SK-N-SH treated with all-trans-retinoic acid at 6 μM for 48 hours (cell line): Measurements from ENCODE around the gene SLC39A13.

ENCODE experiments used
- ATAC-seq: fragments of 200-7000 bp; cut with Tn5 transposase; 3 replicates; pipeline ENCODE4 v1.9.1; 2020; ENCODE audit warnings: mild to moderate bottlenecking, moderate library complexity
- ARNTL ChIP-seq: fragments of 450-650 bp; formaldehyde crosslinking; IDR thresholded peaks from 2 replicates; pipeline ENCODE4 v1.5.0; 2020; ENCODE audit warnings: low read depth, mild to moderate bottlenecking, moderate library complexity, borderline replicate concordance
- CSDC2 ChIP-seq: fragments of 250-450 bp; sonication (Bioruptor Pico); IDR thresholded peaks from 2 replicates; pipeline ENCODE4 v1.5.0; 2020; ENCODE audit warnings: mild to moderate bottlenecking, moderate library complexity
- ESRRG ChIP-seq: fragments of 250-450 bp; sonication (Bioruptor Pico); IDR thresholded peaks from 2 replicates; pipeline ENCODE4 v1.6.1; 2021; ENCODE audit warnings: mild to moderate bottlenecking
- GLIS3 ChIP-seq: fragments of 250-450 bp; sonication (Bioruptor Pico); IDR thresholded peaks from 2 replicates; pipeline ENCODE4 v1.5.0; 2020; ENCODE audit warnings: mild to moderate bottlenecking, moderate library complexity
- ISL1 ChIP-seq: fragments of 250-450 bp; sonication (Bioruptor Pico); IDR thresholded peaks from 2 replicates; pipeline ENCODE4 v2.1.2; 2022; ENCODE audit warnings: mild to moderate bottlenecking, moderate library complexity
- OSR1 ChIP-seq: fragments of 250-450 bp; sonication (Bioruptor Pico); IDR thresholded peaks from 2 replicates; pipeline ENCODE4 v1.8.0; 2022; ENCODE audit warnings: moderate library complexity, mild to moderate bottlenecking, inconsistent platforms
- PPARA ChIP-seq: fragments of 250-450 bp; sonication (Bioruptor Pico); IDR thresholded peaks from 2 replicates; pipeline ENCODE4 v1.5.0; 2020; ENCODE audit warnings: mild to moderate bottlenecking, borderline replicate concordance
- RARB ChIP-seq: fragments of 250-450 bp; sonication (Bioruptor Pico); IDR thresholded peaks from 2 replicates; pipeline ENCODE4 v1.8.0; 2021; ENCODE audit warnings: mild to moderate bottlenecking, moderate library complexity
- SNAI2 ChIP-seq: fragments of 250-450 bp; sonication (Bioruptor Pico); IDR thresholded peaks from 2 replicates; pipeline ENCODE4 v1.5.0; 2020; ENCODE audit warnings: mild to moderate bottlenecking, moderate library complexity
- TCF4 ChIP-seq: fragments of 250-450 bp; sonication (Bioruptor Pico); IDR thresholded peaks from 2 replicates; pipeline ENCODE4 v1.8.0; 2021; ENCODE audit warnings: mild to moderate bottlenecking, moderate library complexity, borderline replicate concordance
- TOX ChIP-seq: fragments of 250-450 bp; sonication (Bioruptor Pico); IDR thresholded peaks from 2 replicates; pipeline ENCODE4 v1.8.0; 2021; ENCODE audit warnings: mild to moderate bottlenecking, moderate library complexity, borderline replicate concordance
- ZC3H10 ChIP-seq: fragments of 250-450 bp; sonication (Bioruptor Pico); IDR thresholded peaks from 2 replicates; pipeline ENCODE4 v1.5.1; 2021; ENCODE audit warnings: mild to moderate bottlenecking, moderate library complexity
- ZFP3 ChIP-seq: fragments of 250-450 bp; sonication (Bioruptor Pico); IDR thresholded peaks from 2 replicates; pipeline ENCODE4 v1.5.0; 2020; ENCODE audit warnings: mild to moderate bottlenecking, moderate library complexity
- ZFP30 ChIP-seq: fragments of 450-650 bp; formaldehyde crosslinking; IDR thresholded peaks from 2 replicates; pipeline ENCODE4 v1.5.0; 2022; ENCODE audit warnings: mild to moderate bottlenecking, moderate library complexity
- ZNF565 ChIP-seq: fragments of 450-650 bp; formaldehyde crosslinking; conservative IDR thresholded peaks from 2 replicates; pipeline ENCODE4 v1.5.0; 2020; ENCODE audit warnings: low read depth, mild to moderate bottlenecking, moderate library complexity
- ZNF70 ChIP-seq: fragments of 450-650 bp; formaldehyde crosslinking; IDR thresholded peaks from 2 replicates; pipeline ENCODE4 v1.5.0; 2020; ENCODE audit warnings: mild to moderate bottlenecking, moderate library complexity
- ZNF8 ChIP-seq: fragments of 450-650 bp; formaldehyde crosslinking; IDR thresholded peaks from 2 replicates; pipeline ENCODE4 v1.5.0; 2020; ENCODE audit warnings: mild to moderate bottlenecking, moderate library complexity
- TF ChIP-seq, protein P1 (sequence below): fragments of 250-450 bp; sonication (Bioruptor Pico); IDR thresholded peaks from 2 replicates; pipeline ENCODE4 v1.8.0; 2020; ENCODE audit warnings: mild to moderate bottlenecking, moderate library complexity, borderline replicate concordance
- TF ChIP-seq, protein P2 (sequence below): fragments of 250-450 bp; sonication (Bioruptor Pico); IDR thresholded peaks from 2 replicates; pipeline ENCODE4 v1.5.1; 2021; ENCODE audit warnings: mild to moderate bottlenecking, moderate library complexity
- TF ChIP-seq, protein P3 (sequence below): fragments of 250-450 bp; sonication (Bioruptor Pico); IDR thresholded peaks from 2 replicates; pipeline ENCODE4 v1.5.0; 2020; ENCODE audit warnings: mild to moderate bottlenecking, moderate library complexity
- TF ChIP-seq, protein P4 (sequence below): fragments of 250-450 bp; sonication (Bioruptor Pico); IDR thresholded peaks from 2 replicates; pipeline ENCODE4 v1.5.1; 2020; ENCODE audit warnings: low read depth, mild to moderate bottlenecking, moderate library complexity

Gene SLC39A13

DNA sequence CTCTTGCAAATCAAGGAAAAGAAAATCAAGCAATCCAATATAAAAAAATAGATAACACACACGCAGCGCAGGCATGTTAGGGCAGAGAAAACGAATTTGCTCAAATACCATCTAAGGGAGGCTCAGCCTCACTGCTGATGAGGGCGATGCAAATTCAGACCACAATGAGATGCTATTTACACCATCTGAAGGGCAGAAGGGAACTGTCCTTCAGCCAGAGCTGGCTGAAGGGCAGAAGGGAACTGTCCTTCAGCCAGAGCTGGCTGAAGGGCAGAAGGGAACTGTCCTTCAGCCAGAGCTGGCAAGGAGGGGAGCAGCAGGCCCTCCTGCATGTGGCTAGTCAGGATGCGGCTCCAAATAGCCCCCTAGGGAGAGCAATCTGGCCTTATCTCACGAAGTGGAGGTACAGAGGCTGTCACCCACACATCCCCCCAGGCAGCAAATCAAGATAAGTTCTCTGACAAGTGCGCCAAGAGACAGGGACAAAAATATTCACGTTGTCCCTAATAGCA is 7.6 kb upstream of the SLC39A13 start:
- ATAC-seq, result peak; percentile 72
- TF ChIP-seq ZFP3 (no peak), ZNF8 (CRISPR knock-in tag) (0 out of 2 replicates have a peak, but pooled peaks have one; percentile 5)

DNA sequence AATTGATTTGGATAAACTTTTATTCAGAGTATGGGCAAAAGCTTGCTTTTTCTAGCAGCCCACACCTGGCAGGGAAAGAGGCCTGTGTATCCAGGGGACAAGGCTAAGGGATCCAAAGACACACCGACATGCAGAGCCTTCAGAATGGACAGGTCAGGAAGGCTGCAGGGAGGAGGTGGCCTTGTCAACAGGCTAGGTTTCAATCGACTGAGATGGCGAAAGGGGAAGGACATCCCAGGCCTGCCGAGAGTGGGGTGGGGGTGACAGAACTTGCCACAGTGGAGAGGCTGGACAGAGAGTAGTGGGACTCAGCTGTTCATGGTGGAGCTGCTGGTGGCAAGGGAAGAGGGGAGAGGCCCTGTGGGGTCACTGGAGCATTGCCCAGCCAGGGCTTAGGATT is 5.3 kb upstream of the SLC39A13 start:
- TF ChIP-seq RARB (CRISPR knock-in tag) (no peak), TOX (CRISPR knock-in tag) (no peak), ZFP3 (no peak), CSDC2 (CRISPR knock-in tag) (no peak), ZNF70 (CRISPR knock-in tag) (no peak), OSR1 (CRISPR knock-in tag) (no peak), ARNTL (CRISPR knock-in tag) (no peak), ZNF8 (CRISPR knock-in tag) (no peak), ISL1 (CRISPR knock-in tag) (no peak), ZC3H10 (no peak), ZNF565 (CRISPR knock-in tag) (no peak), PPARA (CRISPR knock-in tag) (no peak), ESRRG (CRISPR knock-in tag) (no peak)
- TF ChIP-seq, protein P1, sequence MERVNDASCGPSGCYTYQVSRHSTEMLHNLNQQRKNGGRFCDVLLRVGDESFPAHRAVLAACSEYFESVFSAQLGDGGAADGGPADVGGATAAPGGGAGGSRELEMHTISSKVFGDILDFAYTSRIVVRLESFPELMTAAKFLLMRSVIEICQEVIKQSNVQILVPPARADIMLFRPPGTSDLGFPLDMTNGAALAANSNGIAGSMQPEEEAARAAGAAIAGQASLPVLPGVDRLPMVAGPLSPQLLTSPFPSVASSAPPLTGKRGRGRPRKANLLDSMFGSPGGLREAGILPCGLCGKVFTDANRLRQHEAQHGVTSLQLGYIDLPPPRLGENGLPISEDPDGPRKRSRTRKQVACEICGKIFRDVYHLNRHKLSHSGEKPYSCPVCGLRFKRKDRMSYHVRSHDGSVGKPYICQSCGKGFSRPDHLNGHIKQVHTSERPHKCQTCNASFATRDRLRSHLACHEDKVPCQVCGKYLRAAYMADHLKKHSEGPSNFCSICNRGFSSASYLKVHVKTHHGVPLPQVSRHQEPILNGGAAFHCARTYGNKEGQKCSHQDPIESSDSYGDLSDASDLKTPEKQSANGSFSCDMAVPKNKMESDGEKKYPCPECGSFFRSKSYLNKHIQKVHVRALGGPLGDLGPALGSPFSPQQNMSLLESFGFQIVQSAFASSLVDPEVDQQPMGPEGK (CRISPR knock-in tag), result no peak
- TF ChIP-seq, all 23 proteins: peak for 0
- ATAC-seq, result no peak

DNA sequence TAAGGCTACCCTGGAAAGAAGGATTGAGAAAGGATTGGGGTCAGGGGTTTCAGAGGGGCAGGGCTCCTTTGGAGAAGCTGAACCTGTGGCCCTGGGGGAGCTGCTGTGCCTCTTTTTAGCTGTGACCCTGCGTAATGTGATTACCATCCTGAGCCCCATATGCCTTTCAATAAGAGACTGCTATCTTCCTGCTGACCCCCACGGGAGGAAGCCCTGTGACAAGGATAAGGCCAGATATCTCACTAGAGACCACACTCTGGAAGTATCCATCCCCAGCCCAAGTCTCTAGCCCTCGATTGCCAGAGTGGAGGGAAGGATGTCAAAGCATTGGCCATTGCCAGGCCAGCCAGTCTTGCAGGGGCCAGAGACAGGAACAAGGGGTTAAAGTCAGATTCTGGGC is 4.8 kb upstream of the SLC39A13 start:
- TF ChIP-seq GLIS3 (no peak), TCF4 (CRISPR knock-in tag) (no peak), ZFP3 (no peak), ZNF70 (CRISPR knock-in tag) (no peak), SNAI2 (CRISPR knock-in tag) (no peak), ARNTL (CRISPR knock-in tag) (no peak), ZNF565 (CRISPR knock-in tag) (no peak), RARB (CRISPR knock-in tag) (no peak), ZFP30 (CRISPR knock-in tag) (no peak), ESRRG (CRISPR knock-in tag) (no peak), ZNF8 (CRISPR knock-in tag) (no peak)
- TF ChIP-seq, protein P2, sequence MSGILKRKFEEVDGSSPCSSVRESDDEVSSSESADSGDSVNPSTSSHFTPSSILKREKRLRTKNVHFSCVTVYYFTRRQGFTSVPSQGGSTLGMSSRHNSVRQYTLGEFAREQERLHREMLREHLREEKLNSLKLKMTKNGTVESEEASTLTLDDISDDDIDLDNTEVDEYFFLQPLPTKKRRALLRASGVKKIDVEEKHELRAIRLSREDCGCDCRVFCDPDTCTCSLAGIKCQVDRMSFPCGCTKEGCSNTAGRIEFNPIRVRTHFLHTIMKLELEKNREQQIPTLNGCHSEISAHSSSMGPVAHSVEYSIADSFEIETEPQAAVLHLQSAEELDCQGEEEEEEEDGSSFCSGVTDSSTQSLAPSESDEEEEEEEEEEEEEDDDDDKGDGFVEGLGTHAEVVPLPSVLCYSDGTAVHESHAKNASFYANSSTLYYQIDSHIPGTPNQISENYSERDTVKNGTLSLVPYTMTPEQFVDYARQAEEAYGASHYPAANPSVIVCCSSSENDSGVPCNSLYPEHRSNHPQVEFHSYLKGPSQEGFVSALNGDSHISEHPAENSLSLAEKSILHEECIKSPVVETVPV (CRISPR knock-in tag), result no peak
- TF ChIP-seq, protein P3, sequence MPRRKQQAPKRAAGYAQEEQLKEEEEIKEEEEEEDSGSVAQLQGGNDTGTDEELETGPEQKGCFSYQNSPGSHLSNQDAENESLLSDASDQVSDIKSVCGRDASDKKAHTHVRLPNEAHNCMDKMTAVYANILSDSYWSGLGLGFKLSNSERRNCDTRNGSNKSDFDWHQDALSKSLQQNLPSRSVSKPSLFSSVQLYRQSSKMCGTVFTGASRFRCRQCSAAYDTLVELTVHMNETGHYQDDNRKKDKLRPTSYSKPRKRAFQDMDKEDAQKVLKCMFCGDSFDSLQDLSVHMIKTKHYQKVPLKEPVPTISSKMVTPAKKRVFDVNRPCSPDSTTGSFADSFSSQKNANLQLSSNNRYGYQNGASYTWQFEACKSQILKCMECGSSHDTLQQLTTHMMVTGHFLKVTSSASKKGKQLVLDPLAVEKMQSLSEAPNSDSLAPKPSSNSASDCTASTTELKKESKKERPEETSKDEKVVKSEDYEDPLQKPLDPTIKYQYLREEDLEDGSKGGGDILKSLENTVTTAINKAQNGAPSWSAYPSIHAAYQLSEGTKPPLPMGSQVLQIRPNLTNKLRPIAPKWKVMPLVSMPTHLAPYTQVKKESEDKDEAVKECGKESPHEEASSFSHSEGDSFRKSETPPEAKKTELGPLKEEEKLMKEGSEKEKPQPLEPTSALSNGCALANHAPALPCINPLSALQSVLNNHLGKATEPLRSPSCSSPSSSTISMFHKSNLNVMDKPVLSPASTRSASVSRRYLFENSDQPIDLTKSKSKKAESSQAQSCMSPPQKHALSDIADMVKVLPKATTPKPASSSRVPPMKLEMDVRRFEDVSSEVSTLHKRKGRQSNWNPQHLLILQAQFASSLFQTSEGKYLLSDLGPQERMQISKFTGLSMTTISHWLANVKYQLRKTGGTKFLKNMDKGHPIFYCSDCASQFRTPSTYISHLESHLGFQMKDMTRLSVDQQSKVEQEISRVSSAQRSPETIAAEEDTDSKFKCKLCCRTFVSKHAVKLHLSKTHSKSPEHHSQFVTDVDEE (CRISPR knock-in tag), result no peak
- TF ChIP-seq, protein P4, sequence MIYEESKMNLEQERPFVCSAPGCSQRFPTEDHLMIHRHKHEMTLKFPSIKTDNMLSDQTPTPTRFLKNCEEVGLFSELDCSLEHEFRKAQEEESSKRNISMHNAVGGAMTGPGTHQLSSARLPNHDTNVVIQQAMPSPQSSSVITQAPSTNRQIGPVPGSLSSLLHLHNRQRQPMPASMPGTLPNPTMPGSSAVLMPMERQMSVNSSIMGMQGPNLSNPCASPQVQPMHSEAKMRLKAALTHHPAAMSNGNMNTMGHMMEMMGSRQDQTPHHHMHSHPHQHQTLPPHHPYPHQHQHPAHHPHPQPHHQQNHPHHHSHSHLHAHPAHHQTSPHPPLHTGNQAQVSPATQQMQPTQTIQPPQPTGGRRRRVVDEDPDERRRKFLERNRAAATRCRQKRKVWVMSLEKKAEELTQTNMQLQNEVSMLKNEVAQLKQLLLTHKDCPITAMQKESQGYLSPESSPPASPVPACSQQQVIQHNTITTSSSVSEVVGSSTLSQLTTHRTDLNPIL (CRISPR knock-in tag), result no peak
- TF ChIP-seq, all 23 proteins: peak for 0
- no peak for ATAC-seq
